HG02571 (cell line): ENCODE measurements around the gene PCDHA6.
"Not testable (repeated sequence)": the region's sequence is repeated elsewhere in the genome, so short reads cannot be mapped to it uniquely, and the experiment has no call there.

ENCODE experiments used
- ATAC-seq: cut with Tn5 transposase; IDR thresholded peaks from one replicate; pipeline ENCODE4 v1.9.1; 2021; ENCODE audit warnings: mild to moderate bottlenecking, moderate library complexity; ENCODE audit not compliant: unreplicated experiment

The PCDHA6 gene

GRCh38 chr5:140808889-140809291, 18.9 kb upstream of the PCDHA6 start:
- no peak for ATAC-seq

GRCh38 chr5:140821375-140822280, 6.1 kb upstream of the PCDHA6 start, which contains the start of gene PCDHA5:
Gene PCDHA5, plus strand, starts transcription at chr5:140821613.
- no peak for ATAC-seq

DNA sequence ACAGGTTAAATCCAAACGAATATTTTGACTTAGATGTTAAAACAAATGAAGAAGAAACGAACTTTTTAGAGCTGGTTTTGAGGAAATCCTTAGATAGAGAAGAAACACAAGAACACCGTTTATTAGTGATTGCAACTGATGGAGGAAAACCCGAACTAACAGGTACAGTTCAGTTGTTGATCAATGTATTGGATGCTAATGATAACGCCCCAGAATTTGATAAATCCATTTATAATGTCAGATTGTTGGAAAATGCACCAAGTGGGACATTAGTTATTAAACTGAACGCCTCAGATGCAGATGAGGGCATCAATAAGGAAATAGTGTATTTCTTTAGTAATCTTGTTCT, 5.5 kb upstream of the PCDHA6 start:
- no peak for ATAC-seq

- ATAC-seq, result not testable (repeated sequence)
These were observed 4.8 kb upstream of the PCDHA6 start for GRCh38 chr5:140822969-140823368.

- ATAC-seq, result no peak
These were observed 4.3 kb upstream of the PCDHA6 start for GRCh38 chr5:140823475-140823874.

- ATAC-seq, result no peak
These were observed 590 bp downstream of the PCDHA6 start for GRCh38 chr5:140828362-140828737.

DNA sequence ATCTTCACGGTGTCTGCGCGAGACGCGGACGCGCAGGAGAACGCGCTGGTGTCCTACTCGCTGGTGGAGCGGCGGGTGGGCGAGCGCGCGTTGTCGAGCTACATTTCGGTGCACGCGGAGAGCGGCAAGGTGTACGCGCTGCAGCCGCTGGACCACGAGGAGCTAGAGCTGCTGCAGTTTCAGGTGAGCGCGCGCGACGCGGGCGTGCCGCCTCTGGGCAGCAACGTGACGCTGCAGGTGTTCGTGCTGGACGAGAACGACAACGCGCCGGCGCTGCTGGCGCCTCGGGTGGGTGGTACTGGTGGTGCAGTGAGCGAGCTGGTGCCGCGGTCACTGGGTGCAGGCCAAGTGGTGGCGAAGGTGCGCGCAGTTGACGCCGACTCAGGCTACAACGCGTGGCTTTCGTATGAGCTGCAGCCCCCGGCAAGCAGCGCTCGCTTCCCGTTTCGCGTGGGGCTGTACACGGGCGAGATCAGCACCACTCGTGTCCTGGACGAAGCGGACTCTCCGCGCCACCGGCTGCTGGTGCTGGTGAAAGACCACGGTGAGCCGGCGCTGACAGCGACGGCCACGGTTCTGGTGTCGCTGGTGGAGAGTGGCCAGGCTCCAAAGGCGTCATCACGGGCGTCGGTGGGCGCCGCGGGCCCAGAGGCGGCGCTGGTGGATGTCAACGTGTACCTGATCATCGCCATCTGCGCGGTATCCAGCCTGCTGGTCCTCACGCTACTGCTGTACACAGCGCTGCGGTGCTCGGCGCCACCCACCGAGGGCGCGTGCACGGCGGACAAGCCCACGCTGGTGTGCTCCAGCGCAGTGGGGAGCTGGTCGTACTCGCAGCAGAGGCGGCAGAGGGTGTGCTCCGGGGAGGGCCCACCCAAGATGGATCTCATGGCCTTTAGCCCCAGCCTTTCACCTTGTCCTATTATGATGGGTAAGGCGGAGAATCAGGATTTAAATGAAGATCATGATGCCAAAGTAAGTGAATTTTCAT, 2.0 kb downstream of the PCDHA6 start:
- ATAC-seq, result not testable (repeated sequence)

DNA sequence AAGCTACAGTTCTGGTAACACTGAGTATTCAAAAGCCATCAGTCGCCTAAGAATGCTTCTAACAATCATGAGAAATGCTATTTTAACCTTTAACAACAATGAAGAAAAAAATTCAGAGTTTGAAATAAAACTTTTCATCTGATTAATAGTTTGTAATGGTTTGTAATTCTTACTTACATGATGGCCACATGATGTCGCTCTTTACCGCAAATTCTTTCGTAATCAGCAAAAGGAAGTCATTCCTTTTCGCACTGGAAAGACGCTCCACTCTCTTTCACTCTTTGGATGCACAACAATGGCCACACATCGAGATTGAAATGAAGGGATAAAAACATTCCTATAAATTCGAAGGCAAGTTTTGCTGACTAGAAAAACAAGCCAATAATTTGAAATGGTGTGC, 6.2 kb downstream of the PCDHA6 start, which contains the start of gene PCDHA7:
TSS of gene PCDHA7 (plus strand) at position 277 of the 400 bp plus-strand sequence. CDS start at position 392, 115 bp downstream.
- no peak for ATAC-seq

DNA sequence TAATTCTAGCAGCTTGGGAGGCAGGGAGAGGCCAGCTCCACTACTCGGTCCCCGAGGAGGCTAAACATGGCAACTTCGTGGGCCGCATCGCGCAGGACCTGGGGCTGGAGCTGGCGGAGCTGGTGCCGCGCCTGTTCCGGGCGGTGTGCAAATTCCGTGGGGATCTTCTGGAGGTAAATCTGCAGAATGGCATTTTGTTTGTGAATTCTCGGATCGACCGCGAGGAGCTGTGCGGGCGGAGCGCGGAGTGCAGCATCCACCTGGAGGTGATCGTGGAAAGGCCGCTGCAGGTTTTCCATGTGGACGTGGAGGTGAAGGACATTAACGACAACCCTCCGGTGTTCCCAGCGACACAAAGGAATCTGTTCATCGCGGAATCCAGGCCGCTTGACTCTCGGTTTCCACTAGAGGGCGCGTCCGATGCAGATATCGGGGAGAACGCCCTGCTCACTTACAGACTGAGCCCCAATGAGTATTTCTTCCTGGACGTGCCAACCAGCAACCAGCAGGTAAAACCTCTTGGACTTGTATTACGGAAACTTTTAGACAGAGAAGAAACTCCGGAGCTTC, 6.8 kb downstream of the PCDHA6 start:
- ATAC-seq, result not testable (repeated sequence)

DNA sequence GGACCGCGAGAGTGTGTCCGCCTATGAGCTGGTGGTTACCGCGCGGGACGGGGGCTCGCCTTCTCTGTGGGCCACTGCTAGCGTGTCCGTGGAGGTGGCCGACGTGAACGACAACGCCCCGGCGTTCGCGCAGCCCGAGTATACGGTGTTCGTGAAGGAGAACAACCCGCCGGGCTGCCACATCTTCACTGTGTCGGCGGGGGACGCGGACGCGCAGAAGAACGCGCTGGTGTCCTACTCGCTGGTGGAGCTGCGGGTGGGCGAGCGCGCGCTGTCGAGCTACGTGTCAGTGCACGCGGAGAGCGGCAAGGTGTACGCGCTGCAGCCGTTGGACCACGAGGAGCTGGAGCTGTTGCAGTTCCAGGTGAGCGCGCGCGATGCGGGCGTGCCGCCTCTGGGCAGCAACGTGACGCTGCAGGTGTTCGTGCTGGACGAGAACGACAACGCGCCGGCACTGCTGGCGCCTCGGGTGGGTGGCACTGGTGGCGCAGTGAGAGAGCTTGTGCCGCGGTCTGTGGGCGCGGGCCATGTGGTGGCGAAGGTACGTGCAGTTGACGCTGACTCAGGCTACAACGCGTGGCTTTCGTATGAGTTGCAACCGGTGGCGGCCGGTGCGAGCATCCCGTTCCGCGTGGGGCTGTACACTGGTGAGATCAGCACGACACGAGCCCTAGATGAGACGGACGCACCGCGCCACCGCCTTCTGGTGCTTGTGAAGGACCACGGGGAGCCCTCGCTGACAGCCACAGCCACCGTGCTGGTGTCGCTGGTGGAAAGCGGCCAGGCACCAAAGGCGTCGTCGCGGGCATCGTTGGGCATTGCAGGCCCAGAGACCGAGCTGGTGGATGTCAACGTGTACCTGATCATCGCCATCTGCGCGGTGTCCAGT, 8.1 kb downstream of the PCDHA6 start:
- ATAC-seq, result no peak

- no peak for ATAC-seq
These were observed 13.5 kb downstream of the PCDHA6 start, which contains the start of gene PCDHA8 for GRCh38 chr5:140840978-140841962. Gene PCDHA8, plus strand, starts transcription at chr5:140841187. Its CDS starts 135 bp downstream, at chr5:140841322.

GRCh38 chr5:140842798-140843733, 15.3 kb downstream of the PCDHA6 start:
- ATAC-seq, result no peak

DNA sequence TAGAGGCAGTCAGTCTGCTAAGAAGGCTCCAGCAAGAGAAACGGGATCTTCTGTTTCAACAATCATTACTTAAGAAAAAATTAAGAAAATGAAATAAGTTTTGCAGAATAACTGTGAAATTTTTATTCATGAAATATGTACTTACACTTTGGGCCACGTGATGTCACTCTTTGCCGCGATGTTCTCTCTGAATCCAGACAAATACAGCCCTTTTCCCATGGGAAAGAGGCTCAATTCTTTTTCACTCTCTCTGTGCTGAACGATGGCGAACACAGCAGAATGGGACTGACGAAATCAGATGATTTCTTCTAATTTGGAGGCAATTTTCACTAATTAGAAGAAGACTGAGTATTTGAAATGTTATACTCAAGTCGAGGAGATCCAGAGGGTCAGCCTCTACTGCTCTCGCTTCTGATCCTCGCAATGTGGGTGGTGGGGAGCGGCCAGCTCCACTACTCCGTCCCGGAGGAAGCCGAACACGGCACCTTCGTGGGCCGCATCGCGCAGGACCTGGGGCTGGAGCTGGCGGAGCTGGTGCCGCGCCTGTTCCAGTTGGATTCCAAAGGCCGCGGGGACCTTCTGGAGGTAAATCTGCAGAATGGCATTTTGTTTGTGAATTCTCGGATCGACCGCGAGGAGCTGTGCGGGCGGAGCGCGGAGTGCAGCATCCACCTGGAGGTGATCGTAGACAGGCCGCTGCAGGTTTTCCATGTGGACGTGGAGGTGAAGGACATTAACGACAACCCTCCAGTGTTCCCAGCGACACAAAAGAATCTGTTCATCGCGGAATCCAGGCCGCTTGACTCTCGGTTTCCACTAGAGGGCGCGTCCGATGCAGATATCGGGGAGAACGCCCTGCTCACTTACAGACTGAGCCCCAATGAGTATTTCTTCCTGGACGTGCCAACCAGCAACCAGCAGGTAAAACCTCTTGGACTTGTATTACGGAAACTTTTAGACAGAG, 20.7 kb downstream of the PCDHA6 start, which contains the start of gene PCDHA9:
TSS of gene PCDHA9 (plus strand) at position 244 of the 964 bp plus-strand sequence. CDS start at position 358, 114 bp downstream.
- ATAC-seq, result not testable (repeated sequence)

DNA sequence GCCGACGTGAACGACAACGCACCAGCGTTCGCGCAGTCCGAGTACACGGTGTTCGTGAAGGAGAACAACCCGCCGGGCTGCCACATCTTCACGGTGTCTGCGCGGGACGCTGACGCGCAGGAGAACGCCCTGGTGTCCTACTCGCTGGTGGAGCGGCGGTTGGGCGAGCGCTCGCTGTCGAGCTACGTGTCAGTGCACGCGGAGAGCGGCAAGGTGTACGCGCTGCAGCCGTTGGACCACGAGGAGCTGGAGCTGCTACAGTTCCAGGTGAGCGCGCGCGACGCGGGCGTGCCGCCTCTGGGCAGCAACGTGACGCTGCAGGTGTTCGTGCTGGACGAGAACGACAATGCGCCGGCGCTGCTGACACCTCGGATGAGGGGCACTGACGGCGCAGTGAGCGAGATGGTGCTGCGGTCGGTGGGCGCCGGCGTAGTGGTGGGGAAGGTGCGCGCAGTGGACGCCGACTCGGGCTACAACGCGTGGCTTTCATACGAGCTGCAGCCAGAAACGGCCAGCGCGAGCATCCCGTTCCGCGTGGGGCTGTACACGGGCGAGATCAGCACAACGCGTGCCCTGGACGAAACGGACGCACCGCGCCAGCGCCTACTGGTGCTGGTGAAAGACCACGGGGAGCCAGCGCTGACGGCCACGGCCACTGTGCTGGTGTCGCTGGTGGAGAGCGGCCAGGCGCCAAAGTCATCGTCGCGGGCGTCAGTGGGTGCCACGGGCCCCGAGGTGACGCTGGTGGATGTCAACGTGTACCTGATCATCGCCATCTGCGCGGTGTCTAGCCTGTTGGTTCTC, 22.3 kb downstream of the PCDHA6 start:
- ATAC-seq, result not testable (repeated sequence)
